GM18951 (cell line): ENCODE results near the gene RFNG.

ENCODE experiments used
- POLR2A ChIP-seq: IDR thresholded peaks from 4 replicates; pipeline ENCODE4 v1.6.1; 2011; ENCODE audit warnings: mild to moderate bottlenecking; ENCODE audit not compliant: insufficient read length, insufficient read depth; ENCODE audit errors: extremely low read depth
- in situ Hi-C: fragments of 300-500 bp; cut with MboI; formaldehyde crosslinking; loops from one replicate; pipeline ENCODE4 v1.12.0; 2022; ENCODE audit warnings: low sequenced_read_pairs, mixed read lengths, inconsistent platforms; ENCODE audit not compliant: unreplicated experiment

Gene RFNG

DNA sequence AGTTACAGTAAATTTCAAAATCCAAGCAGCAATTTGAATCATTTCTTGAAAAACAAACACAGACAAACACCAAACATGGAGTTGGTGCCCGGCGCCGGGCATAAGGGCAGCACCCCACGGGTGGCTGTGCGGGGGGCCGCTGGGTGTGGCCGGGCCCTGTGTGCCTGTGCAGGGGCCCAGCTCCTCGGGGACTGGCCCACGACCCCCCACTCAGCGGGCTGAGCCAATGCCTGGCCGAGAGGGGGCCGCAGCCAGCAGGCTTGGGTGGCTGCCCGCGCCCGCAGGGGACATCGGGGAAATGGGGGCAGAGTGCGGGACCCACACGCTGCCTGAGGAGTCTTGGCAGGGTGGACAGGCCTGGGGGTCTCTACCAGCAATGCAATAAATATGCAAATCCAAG lies 26.8 kb upstream of the RFNG start:
- in situ Hi-C loops, result no loop called here
- TF ChIP-seq POLR2A, result no peak

DNA sequence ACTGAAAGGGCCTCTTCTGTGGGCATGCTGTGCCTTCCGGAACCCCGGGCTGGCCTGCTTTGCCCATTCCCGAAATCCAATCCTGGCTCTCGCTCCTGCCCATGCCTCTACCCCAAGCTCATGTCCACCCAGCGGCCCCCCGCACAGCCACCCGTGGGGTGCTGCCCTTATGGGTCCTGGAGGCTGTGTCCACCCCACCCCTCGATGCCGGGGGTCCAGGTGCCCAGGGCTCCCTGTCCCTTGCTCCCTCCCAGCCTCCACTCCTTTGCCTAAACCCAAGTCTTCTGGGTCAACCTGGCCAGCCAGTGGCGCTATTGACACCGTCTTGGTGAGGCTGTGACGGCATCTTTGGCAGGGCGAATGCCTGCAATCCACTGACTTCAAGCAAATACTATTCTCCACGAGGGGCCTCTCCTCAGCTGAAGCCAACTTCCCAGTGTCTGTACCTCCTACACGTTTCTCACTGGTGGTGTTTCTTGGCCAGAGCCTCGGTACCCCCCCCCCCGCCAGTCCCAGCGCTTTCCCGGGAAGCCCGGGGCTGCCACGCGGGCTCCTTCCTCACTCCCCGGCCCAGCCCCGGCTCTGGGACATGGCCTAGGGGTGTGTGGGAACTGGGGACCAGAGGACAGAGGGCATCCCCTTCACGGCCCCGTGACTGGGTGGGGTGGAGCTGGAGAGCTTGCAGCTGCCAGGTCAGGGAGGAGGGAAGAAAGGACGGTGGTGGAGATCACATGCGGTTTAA lies 26.2 kb upstream of the RFNG start:
- TF ChIP-seq POLR2A, result no peak
- in situ Hi-C loops, result no loop called here

DNA sequence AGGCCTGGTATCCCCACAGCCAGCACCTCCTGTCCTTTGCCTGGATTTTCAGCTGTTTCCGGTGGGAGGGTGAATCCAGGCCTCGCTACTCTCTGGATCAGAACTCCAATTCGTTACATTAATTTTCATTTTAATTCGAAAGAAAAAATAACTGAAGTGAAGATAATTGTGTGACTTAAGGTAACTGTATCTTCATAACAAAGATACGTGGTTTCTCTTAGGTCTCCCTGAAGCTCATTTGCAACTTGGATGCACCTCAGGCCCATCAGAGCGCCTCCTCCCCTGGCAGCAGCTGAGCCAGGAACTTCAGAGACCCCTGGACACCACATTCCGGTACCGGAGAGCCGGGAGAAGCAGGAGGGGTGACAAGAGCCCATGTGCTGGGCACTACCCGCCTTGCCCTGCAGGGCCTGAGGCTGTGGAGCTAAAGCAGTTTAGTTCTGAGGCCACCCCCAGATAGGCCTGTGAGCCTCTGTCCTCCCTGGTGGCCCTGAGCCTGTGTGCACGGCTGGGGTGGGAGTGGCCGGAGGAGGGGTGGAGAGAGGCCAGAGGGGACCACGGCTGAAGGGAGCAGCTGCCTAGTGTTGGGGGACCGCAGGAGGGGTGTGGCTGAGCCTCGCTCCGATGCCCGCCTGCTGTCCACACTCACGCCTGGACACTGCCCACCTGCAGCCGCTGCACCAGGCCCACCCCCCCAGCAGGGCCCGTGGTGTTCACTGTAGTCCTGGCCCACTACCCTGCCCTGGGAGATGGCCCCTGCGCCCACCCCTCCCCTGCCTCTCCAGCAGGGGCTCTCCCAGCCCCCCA lies 25.4 kb upstream of the RFNG start:
- in situ Hi-C loops, result no loop called here
- TF ChIP-seq POLR2A, result peak; percentile 7

DNA sequence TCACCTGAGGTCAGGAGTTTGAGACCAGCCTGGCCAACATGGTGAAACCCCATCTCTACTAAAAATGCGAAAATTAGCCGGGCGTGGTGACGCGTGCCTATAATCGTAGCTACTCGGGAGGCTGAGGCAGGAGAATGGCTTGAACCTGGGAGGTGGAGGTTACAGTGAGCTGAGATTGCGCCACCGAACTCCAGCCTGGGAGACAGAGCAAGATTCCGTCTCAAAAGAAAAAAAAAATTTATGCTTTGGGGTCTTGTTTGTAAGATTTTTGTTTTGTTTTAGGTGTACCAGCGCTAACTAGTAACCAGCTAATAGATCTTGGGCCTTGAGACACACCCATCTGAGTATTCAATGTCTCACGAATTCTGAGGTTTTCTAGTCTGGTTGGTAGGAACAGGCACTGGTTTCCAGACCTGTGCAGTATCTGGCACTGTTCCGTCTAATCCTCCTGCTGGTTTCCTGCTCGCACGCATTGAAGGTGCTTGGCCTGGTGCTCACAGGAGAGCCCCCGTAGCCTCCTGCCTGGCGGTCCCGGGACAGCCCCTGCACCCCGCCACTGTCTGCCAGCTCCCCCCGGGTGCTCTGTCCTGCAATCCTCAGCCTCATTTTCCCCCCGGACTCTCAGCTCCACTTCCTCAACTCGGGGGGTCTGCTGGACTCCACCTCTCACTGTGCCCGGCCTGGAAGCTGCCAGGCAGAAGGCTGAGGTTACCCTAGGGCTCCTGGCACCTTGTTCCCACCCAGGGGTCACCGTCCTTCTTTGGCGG lies 24.6 kb upstream of the RFNG start:
- peak; percentile 20 for TF ChIP-seq POLR2A
- in situ Hi-C loops, result no loop called here

DNA sequence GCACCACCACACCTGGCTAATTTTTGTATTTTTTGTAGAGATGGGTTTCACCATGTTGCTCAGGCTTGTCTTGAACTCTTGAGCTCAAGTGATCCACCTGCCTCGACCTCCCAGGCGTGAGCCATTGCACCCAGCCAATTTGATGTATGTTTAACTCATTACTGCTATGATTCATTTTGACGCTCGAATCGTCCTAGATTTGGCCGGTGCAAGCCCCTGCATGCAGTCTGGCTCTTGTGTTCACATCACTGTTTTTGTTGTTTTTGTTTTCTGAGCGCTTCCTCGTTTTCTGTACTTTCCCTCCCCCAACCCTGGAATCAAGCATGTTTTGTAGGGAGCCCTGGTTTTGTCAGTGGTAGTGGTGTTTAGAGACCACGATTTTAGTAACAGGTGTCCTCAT lies 21.8 kb upstream of the RFNG start:
- no peak for TF ChIP-seq POLR2A
- in situ Hi-C loops, result no loop called here

DNA sequence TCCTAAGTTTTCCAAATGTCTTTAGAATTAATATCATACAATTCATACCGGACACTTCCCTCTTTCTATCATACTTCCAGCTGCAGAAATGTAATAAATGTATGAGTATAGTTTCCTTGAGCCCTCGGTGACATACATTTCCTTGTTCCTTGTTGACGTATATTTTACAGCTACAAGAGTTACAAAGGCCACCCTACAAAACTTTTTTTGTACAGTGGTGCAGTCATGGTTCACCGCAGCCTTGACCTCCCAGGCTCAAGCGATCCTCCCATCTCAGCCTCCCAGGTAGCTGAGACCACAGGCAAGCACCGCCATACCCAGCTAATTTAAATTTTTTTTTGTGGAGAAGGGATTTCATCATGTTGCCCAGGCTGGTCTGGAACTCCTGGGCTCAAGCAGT lies 21.2 kb upstream of the RFNG start:
- in situ Hi-C loops, result no loop called here
- TF ChIP-seq POLR2A, result no peak

DNA sequence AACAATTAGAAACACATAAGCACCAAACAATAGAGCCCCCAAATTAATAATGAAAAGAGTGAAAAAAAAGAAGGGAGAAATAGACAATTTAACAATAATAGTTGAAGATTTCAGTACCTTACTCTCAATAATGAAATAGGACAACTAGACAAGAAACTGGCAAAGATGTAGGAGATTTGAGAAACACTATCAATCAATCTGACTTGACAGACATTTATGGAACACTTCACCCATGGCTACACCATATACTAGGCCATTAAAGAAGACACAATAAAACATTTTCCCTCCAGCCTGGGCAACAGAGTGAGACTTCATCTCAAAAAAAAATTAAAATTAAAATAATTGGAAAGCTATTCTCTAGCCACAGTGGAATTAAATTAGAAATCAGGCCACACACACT lies 19.0 kb upstream of the RFNG start:
- in situ Hi-C loops, result no loop called here
- TF ChIP-seq POLR2A, result no peak

DNA sequence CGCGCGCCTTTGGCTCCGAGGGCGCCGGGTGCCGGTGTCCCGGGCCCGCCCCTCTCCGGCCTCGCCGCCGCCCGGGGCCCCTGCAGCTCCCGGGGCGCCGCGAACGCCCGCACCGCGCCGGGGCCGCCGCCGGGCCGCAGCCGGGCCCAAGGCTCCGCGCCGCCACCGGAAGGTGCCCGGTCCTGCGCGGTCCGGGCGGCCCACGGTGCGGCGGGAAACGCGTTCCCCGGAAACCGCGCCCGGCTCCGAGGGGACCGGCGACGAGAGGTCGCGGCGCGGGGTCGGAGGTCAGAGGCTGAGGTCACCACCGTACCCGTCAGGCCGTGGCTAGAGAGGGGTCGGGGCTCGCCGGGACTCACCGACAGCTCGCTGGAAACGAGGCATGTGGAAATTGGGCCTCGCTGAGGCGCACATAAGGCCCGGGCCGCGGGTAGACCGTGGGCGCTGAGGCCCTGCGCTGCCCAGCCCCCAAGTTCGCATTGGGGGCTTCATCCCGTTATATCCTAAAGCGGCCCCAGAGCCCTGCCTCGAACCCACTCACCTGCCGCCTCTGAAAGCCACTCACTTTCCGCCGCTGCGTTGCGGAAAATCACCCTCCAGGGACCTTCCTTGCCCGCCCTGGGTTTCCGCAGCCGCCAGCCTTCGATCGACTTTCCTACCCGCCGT lies 14.2 kb upstream of the RFNG start, which contains the start of gene DUS1L:
Gene DUS1L (minus strand): TSS at position 167 of the 666 bp plus-strand sequence. CDS start 745 bp downstream, outside the sequence.
- in situ Hi-C loops, result no loop called here

DNA sequence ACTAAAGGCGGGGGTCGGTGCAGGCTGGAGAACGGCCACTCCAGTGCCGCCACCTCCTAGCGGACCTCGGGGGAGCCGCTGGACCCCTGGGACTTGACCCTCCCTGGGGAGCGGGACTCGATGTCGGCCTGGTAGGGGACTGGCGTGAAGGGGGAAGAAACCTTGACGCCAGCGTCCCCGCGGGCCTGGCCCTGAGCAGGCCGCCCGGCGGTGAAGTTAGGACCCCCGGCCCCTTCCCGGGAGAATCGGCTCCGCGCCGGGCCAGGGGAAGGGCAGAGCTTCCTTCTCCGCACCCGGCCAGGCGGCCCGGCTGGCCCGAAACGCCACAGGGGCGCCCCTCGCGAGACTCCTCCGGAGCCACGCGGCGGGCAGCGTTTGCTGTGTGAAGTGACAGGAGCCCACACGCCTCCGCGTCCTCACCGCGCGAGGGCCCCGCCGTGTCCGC lies 13.6 kb upstream of the RFNG start:
- TF ChIP-seq POLR2A, result no peak
- in situ Hi-C loops, result no loop called here

More for the DNA sequence above, 14.2 kb upstream of the RFNG start, which contains the start of gene DUS1L:
- peak; percentile 89 for TF ChIP-seq POLR2A

DNA sequence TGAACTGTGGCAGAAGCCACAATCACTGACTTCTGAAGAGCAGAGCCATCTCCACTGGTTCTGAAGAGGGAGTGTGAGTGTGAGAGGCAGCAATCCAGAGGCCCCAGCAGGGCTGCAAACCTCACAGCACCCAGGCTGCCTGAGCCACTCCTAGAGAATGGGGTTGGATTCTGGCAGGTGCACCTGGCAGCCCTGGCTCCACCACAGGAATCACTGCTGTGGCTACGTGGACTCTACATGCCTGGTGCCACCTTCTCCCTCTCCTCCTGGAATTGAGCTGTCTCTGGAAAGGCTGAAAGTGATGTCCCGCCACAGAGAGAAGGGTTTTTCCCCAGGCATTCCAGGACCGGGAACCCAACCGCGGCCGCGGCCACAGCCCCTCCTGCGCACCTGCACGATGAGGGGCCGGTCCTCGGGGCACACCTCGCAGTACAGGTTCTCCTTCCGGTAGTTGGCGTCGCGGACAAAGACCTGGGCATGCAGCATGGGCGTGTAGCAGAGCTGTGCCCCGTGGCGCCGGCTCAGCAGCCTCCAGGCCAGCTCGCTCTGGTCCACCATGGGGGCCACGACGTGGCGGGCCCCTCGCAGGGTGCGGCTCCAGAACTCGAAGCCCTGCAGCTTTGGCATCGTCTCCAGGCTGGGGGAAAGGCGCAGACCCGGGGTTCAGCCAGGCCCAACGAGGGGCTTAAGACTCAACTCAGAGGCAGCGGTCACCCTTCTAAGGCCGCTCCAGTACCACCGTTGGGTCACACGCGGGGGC lies 13.0 kb upstream of the RFNG start:
- no peak for TF ChIP-seq POLR2A
- in situ Hi-C loops, result no loop called here

DNA sequence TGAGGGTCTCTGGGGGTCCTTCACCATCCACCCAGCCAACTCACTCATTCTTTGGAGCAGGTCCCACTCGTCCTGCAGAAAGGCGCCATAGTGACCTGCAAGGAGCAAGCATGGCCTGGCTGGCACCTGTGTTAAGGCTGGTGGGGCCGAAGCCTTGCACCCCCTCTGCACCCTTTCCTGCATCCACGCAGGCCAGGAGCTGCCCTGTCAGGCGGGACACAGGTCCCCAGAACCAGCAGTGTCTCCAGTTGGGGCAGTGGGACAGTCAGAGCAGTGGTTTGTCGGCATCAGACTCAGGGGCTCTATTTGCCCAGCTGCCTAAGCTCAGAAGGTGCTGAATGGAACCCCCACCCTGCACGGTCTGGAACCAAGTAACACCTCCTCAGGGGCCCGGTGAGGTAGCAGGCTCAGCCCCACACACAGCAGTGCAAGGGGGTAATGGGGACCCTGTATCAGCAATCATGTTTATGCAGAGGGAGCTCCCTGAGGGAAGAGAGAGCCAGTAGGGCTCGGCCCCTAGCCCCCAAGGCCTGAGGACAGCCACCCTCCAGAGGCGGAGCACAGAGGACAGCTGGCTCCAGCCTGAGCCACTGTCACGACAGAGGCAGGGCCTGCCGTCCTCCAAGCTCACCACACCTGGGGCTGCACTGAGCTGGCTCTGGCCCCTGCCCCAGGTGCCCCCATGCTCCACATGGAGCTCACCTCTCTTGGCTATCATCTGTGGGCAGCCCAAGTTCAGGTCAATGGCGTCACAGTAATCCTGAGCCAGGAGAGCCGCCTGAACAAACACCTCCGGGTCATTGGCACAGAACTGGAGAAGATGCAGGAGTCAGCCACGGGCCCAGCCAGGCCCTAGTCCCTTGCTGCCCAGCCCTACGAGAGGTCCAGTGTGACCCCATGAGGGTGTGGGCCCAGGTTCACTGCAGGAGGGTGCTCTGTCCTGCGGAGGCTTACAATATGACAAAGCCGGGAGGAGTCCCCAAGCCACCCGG lies 12.1 kb upstream of the RFNG start:
- in situ Hi-C loops, result no loop called here

DNA sequence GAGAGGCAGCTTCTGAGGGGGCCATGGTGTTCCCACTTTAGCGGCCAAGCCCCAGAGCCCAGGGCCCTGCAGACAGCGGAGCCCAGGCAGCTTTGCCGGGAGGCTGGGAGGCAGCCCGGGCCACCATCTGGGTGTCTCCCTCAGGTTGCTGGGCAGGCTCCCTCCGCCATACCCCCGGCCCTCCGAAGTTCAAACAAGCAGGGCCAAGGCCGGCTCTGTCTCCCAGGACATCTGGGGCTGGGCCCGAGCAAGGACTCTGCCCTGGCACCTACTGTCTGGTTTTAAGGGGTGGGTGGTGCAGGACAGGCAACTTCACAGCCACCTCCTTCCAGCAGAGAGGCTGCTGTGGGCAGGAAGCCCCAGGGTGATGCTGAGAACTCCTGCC lies 11.4 kb upstream of the RFNG start:
- in situ Hi-C loops, result no loop called here
- no peak for TF ChIP-seq POLR2A

More for the DNA sequence above, 12.1 kb upstream of the RFNG start:
- TF ChIP-seq POLR2A, result no peak
